Astrocyte of the spinal cord (primary cell): ENCODE results near the gene CD84.
"Not testable (repeated sequence)": the region's sequence is repeated elsewhere in the genome, so short reads cannot be mapped to it uniquely, and the experiment has no call there.

Source experiments
- DNase-seq: peaks from one replicate; pipeline ENCODE4 v3.0.0; 2011; ENCODE audit warnings: low read depth, low spot score
- H3K4me3 ChIP-seq: 2 replicates; pipeline ENCODE4 v1.5.1; 2011; ENCODE audit warnings: low read depth, mild to moderate bottlenecking, low read length, moderate library complexity
- in situ Hi-C: cut with HindIII; loops from 2 replicates; pipeline ENCODE4 v1.10.0; 2017; ENCODE audit warnings: low sequenced_read_pairs
- TF ChIP-seq, protein P1 (sequence below): IDR thresholded peaks from 2 replicates; pipeline ENCODE4 v1.5.1; 2012; ENCODE audit warnings: low read depth, mild to moderate bottlenecking, low read length, inconsistent platforms

Gene CD84

DNA sequence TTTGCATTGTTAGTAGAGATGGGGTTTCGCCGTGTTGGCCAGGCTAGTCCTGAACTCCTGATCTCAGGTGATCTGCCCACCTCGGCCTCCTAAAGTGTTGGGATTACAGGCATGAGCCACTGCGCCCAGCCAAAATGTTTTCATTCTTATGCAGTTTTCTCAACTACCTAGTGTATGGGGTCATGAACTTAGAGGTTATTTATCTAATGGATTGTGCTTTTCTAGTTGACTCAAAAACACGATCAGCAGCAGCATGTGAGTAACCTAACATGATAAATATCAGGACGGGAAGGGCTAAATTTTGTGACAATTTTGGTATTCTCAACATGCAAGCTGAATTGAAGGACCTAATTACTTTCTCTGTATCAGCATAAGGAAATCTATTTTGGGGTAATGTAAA lies 9.2 kb upstream of the CD84 start:
- in situ Hi-C loops, result no loop called here
- TF ChIP-seq, protein P1, sequence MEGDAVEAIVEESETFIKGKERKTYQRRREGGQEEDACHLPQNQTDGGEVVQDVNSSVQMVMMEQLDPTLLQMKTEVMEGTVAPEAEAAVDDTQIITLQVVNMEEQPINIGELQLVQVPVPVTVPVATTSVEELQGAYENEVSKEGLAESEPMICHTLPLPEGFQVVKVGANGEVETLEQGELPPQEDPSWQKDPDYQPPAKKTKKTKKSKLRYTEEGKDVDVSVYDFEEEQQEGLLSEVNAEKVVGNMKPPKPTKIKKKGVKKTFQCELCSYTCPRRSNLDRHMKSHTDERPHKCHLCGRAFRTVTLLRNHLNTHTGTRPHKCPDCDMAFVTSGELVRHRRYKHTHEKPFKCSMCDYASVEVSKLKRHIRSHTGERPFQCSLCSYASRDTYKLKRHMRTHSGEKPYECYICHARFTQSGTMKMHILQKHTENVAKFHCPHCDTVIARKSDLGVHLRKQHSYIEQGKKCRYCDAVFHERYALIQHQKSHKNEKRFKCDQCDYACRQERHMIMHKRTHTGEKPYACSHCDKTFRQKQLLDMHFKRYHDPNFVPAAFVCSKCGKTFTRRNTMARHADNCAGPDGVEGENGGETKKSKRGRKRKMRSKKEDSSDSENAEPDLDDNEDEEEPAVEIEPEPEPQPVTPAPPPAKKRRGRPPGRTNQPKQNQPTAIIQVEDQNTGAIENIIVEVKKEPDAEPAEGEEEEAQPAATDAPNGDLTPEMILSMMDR, result no peak

DNA sequence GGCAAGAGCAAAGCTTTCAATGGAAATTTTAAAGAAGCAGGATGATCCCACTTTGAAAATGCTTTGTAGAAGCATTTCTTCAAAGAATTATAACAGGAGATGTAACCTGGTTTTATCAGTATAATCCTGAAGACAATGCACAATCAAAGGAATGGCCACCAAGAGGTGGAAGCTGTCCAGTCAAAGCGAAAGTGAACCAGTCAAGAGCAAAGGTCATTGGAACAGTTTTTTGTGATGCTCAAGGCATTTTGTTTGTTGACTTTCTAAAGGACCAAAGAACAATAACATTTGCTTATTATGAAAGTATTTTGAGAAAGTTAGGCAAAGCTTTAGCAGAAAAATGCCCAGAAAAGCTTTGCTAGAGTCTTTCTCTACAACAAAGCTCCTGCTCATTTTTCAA lies 5.5 kb upstream of the CD84 start:
- no peak for DNase-seq
- no peak overlapping the region for H3K4me3 ChIP-seq
- TF ChIP-seq, protein P1, result no peak
- in situ Hi-C loops, result no loop called here

More for the DNA sequence above, 9.2 kb upstream of the CD84 start:
- DNase-seq, result no peak
- no peak overlapping the region for H3K4me3 ChIP-seq

DNA sequence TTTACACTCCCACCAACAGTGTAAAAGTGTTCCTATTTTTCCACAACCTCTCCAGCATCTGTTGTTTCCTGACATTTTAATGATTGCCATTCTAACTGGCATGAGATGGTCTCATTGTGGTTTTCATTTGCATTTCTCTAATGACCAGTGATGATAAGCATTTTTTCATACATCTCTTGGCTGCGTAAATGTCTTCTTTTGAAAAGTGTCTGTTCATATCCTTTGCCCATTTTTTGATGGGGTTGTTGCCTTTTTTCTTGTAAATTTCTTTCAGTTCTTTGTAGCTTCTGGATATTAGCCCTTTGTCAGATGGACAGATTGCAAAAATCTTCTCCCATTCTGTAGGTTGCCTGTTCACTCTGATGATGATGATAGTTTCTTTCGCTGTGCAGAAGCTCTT lies 3.7 kb upstream of the CD84 start:
- DNase-seq, H3K4me3 ChIP-seq, in situ Hi-C loops: not testable (repeated sequence)

DNA sequence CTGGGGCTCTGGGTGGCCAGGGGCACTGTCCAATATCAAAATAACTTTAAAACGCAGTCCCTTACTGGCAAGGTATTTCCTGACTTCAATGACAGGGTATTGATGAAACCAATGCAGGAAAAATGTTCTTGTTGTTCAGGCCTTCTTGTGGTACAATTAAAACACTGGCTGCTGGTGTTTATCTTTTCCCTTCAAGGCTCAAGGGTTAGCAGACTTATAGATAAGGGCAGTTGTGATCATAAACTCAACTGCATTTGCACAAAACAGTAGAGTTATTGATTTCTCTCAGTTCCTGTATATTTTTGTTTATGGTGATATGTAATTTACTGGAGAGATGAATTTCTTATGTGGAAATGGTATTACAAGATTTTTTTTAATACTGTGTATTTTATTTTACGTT lies 2.7 kb upstream of the CD84 start:
- TF ChIP-seq, protein P1, result no peak
- H3K4me3 ChIP-seq, result no peak overlapping the region
- no peak for DNase-seq
- in situ Hi-C loops, result no loop called here

DNA sequence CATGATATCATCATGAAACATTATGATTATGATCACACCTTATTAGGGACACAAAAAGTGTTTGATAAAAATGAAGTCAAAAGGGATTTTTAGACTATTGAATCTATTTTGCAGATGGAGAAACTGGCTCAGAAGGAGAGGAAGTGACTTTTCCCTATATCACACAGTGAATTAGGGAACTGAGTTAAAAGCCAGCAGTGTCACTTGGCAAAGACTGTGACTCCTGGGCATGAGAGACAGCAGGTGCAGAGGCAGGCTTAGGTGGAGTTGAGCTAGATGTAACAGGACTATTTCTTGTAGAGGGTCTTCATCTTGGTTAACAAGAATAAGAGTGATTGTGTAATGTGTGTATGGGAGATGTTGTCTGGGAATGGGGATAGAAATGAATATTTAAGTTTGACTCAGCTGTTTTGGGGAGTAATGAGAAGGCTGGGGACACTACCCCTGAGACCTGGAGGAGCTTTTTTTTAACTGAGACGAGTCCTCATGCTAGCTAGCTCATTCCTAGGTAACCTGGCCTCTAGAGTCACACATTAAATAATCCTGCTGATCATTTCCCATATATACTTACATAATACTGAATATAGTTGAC lies 1.0 kb upstream of the CD84 start:
- no peak overlapping the region for H3K4me3 ChIP-seq
- DNase-seq, result no peak
- TF ChIP-seq, protein P1, result no peak
- in situ Hi-C loops, result no loop called here

DNA sequence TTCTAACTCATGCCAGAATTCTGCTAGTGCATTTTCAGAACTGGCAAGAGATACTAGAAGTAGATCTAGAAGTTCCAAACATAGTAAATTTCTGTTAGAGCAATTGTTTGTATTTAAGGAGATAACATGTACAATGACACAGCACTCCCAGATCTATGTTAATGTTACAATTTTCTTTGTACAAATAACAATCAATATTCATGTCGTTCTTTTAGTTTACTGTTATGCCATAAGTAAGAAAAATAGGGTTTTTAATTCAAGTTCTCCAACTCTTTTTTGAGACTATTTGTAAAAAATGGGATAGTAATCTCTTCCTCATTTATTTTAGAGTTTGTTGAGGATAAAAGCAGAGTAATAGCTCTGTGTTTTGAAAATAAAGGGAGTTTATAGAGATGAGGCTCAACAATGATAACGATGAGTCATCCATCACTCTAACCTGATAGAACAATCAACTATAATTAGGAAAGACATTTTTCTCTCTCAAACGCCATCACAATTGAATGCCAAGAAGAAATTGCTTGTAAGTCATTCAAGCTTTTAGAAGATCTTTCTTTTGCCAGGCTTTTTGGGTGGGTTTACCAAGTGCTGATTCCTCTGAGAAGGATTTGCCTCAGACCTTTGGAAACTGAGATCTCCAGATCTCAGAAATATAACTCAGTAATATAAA lies 638 bp downstream of the CD84 start:
- TF ChIP-seq, protein P1, result no peak
- H3K4me3 ChIP-seq, result no peak overlapping the region
- no peak for DNase-seq
- in situ Hi-C loops, result no loop called here

DNA sequence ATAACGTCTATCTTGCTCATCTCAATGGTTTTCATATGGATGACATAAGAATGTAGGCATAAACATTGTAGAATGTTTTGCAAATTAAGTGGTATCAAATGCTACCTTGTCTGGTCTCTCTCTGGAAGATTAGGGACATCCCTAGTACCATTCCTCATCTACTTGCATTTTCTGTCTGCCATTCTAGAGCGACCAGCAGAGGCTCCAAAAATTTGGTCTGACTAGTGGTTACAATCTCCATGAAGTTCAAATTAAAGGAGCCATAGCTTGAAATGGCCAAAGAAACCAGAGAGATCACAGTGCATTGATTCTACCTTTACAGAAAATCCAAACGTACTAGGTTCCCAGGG lies 1.1 kb downstream of the CD84 start:
- DNase-seq, result no peak
- H3K4me3 ChIP-seq, result no peak overlapping the region
- in situ Hi-C loops, result no loop called here
- TF ChIP-seq, protein P1, result no peak
